ENCODE data around the gene PROC. TPM values are rescaled to one million over a fixed set of nuclear protein-coding genes. Genes with fewer than 3 reads are reported as not detected.

PROC gene
- total RNA-seq, 2 donors from 2014 or later, result 0.26 TPM; not detected in 1

- no peaks in the 10 kb centered on the region for H3K36me3 ChIP-seq (replicated peaks in 1 of 2; ENCODE audit: insufficient read depth in 1 of 2, low read depth in 2 of 2)
- DNase-seq (no peak), ATAC-seq (no peak)
- TF ChIP-seq POLR2A (IDR thresholded peaks at IDR 0.05) (no peak), CTCF (IDR thresholded peaks at IDR 0.05) (no peak)
- no peak overlapping the region for H3K27ac ChIP-seq
- intact Hi-C loops (cut with DNase I), result no loop called here
- H3K4me3 ChIP-seq, result no peak overlapping the region
- peaks cover 34% of the 10 kb centered on the region for H3K4me1 ChIP-seq
- no peaks in the 10 kb centered on the region for H3K9me3 ChIP-seq
- peaks cover 4 to 10% of the 10 kb centered on the region in 2 donors for H3K27me3 ChIP-seq
- 68 to 80% methylated on average over 4 of the region's 4 CpGs for WGBS, 2 donors
Observed at GRCh38 chr2:127419112-127419430, 844 bp downstream of the PROC start.

- no peaks in the 10 kb centered on the region for H3K9me3 ChIP-seq
- TF ChIP-seq POLR2A (IDR thresholded peaks at IDR 0.05) (no peak), CTCF (IDR thresholded peaks at IDR 0.05) (no peak)
- H3K4me3 ChIP-seq, result no peak overlapping the region
- ATAC-seq, result no peak
- H3K27ac ChIP-seq, result no peak overlapping the region
- 77 to 87% methylated on average over 9 to 15 of the region's 15 CpGs for WGBS, 2 donors
- H3K36me3 ChIP-seq (replicated peaks in 1 of 2; ENCODE audit: insufficient read depth in 1 of 2, low read depth in 2 of 2), result no peaks in the 10 kb centered on the region
- DNase-seq, result no peak
- peaks cover 4 to 10% of the 10 kb centered on the region in 2 donors for H3K27me3 ChIP-seq
- intact Hi-C loops (cut with DNase I), result no loop called here
- peaks cover 32% of the 10 kb centered on the region for H3K4me1 ChIP-seq
Observed at GRCh38 chr2:127419448-127420038, 1.3 kb downstream of the PROC start.

- Histone ChIP-seq H3K4me1 (peaks cover 29% of the 10 kb centered on the region), H3K27ac (no peak overlapping the region), H3K36me3 (replicated peaks in 1 of 2; ENCODE audit: insufficient read depth in 1 of 2, low read depth in 2 of 2) (no peaks in the 10 kb centered on the region), H3K27me3 (peaks cover 4 to 10% of the 10 kb centered on the region in 2 donors), H3K4me3 (no peak overlapping the region), H3K9me3 (no peaks in the 10 kb centered on the region)
- intact Hi-C loops (cut with DNase I), result no loop called here
- TF ChIP-seq POLR2A (IDR thresholded peaks at IDR 0.05) (no peak), CTCF (IDR thresholded peaks at IDR 0.05) (no peak)
- 57 to 67% methylated on average over 6 to 8 of the region's 8 CpGs for WGBS, 2 donors
- DNase-seq (no peak), ATAC-seq (no peak)
Observed at GRCh38 chr2:127420039-127420864, 2.0 kb downstream of the PROC start.

GRCh38 chr2:127421116-127421800 lies 3.0 kb downstream of the PROC start:
- ATAC-seq (no peak), DNase-seq (no peak)
- Histone ChIP-seq H3K27me3 (peaks cover 4 to 10% of the 10 kb centered on the region in 2 donors), H3K9me3 (no peaks in the 10 kb centered on the region), H3K36me3 (replicated peaks in 1 of 2; ENCODE audit: insufficient read depth in 1 of 2, low read depth in 2 of 2) (no peaks in the 10 kb centered on the region), H3K4me3 (no peak overlapping the region), H3K27ac (no peak overlapping the region), H3K4me1 (peaks cover 19% of the 10 kb centered on the region)
- 85 to 93% methylated on average over 14 to 15 of the region's 15 CpGs for WGBS, 2 donors
- intact Hi-C loops (cut with DNase I), result no loop called here
- TF ChIP-seq POLR2A (IDR thresholded peaks at IDR 0.05) (no peak), CTCF (IDR thresholded peaks at IDR 0.05) (no peak)
